Spleen (tissue), 11 donors: ENCODE data around the gene ADAM29. TPM values are rescaled to one million over a fixed set of nuclear protein-coding genes. Genes with fewer than 3 reads are reported as not detected.

ENCODE experiments used
- DNase-seq: peaks from one replicate; pipeline ENCODE4 v3.0.0-alpha.2; 2020
- H3K27ac ChIP-seq, 8 donors: fragments of 200-600 bp; sonication (generic) in 7 of 8; 1 replicate in 4 of 8; 2 replicates in 4 of 8; pipeline versions ENCODE4 v1.5.0 to v1.8.0; 2016 to 2021; ENCODE audit warnings: inconsistent platforms in 4 of 8, mild to moderate bottlenecking in 4 of 8, moderate library complexity in 1 of 8
- H3K27me3 ChIP-seq, 7 donors: fragments of 200-600 bp; sonication (generic) in 6 of 7; replicated peaks in 1 of 7; 1 replicate in 4 of 7; 2 replicates in 3 of 7; pipeline versions ENCODE4 v1.5.0 to v1.8.0; 2016 to 2021; ENCODE audit warnings: inconsistent platforms in 3 of 7, mild to moderate bottlenecking in 1 of 7
- H3K36me3 ChIP-seq, 6 donors: fragments of 200-600 bp; sonication (generic) in 5 of 6; 1 replicate in 4 of 6; 2 replicates in 2 of 6; pipeline versions ENCODE4 v1.5.0 to v1.8.0; 2016 to 2021; ENCODE audit warnings: inconsistent platforms in 2 of 6
- H3K4me1 ChIP-seq, 6 donors: fragments of 200-600 bp; sonication (generic) in 5 of 6; 1 replicate in 3 of 6; 2 replicates in 3 of 6; pipeline versions ENCODE4 v1.5.0 to v1.8.0; 2016 to 2021; ENCODE audit warnings: inconsistent platforms in 3 of 6
- H3K4me3 ChIP-seq, 8 donors: fragments of 200-600 bp; sonication (generic) in 7 of 8; 1 replicate in 4 of 8; 2 replicates in 4 of 8; pipeline versions ENCODE4 v1.5.0 to v1.8.0; 2016 to 2021; ENCODE audit warnings: inconsistent platforms in 4 of 8, mild to moderate bottlenecking in 4 of 8, moderate library complexity in 2 of 8
- H3K9me3 ChIP-seq, 8 donors: fragments of 200-600 bp; sonication (generic) in 7 of 8; 1 replicate in 4 of 8; 2 replicates in 4 of 8; pipeline versions ENCODE4 v1.5.0 to v1.8.0; 2016 to 2021; ENCODE audit warnings: inconsistent platforms in 4 of 8
- CTCF ChIP-seq, 11 experiments: fragments of 200-600 bp in 7 of 11; fragments of 450-650 bp in 4 of 11; sonication (generic) in 4 of 11; IDR thresholded peaks in 8 of 11; conservative IDR thresholded peaks in 3 of 11; 1 replicate in 7 of 11; 2 replicates in 4 of 11; pipeline versions ENCODE4 v1.4.0 to v1.8.0; 2016 to 2021; ENCODE audit warnings: antibody characterized with exemption in 11 of 11, inconsistent platforms in 4 of 11, mild to moderate bottlenecking in 1 of 11
- POLR2A ChIP-seq, 3 donors: fragments of 450-650 bp; IDR thresholded peaks; one replicate each; pipeline ENCODE4 v1.5.1; 2017; ENCODE audit warnings: antibody characterized with exemption in 3 of 3, mild to moderate bottlenecking in 1 of 3
- POLR2AphosphoS5 ChIP-seq, 3 donors: sonication (generic); formaldehyde crosslinking; IDR thresholded peaks; one replicate each; pipeline ENCODE4 v1.5.1; 2017; ENCODE audit warnings: antibody characterized with exemption in 3 of 3
- WGBS, 5 donors: extraction: QIAGEN DNeasy Blood & Tissue Kit in 3 of 5; methylation state at CpG; one replicate each; pipeline versions ENCODE4 v1.1.5 to v1.1.7; 2013 to 2018; 5-methylcytosine and 5-hydroxymethylcytosine counted together
- intact Hi-C: fragments of 100-400 bp; cut with DNase I; formaldehyde crosslinking; loops from one replicate; pipeline ENCODE4 v1.15.0; 2023; ENCODE audit warnings: low total_unique reads
- polyA plus RNA-seq, 3 donors: library from polyadenylated mRNA; stranded (reverse); fragments of 200-250 nt; gene quantifications; one replicate each; pipeline ENCODE4 v1.2.1, GENCODE V29; 2013
- total RNA-seq, 7 donors: library from RNA; depleted of rRNA in 3 of 7; stranded (reverse); fragments of >200 nt in 3 of 7; fragmentation: NEBNext Ultra II Directional in 4 of 7; extraction: Animal tissue kit (Norgen Biotek cat#: 25700) in 4 of 7; gene quantifications; one replicate each; pipeline versions ENCODE4 v1.1.0 to v1.2.1, GENCODE V29; 2016 to 2021
- donor health status: healthy with polysubstance abuse.
- donor health status: DM: no; HTN: no; CAD: no; lungs with moderate emphysema.
- donor health status: DM: no; HTN: no; CAD: no.
- donor health status: Bipolar disorder and iron deficiency.
- donor health status: healthy.
- donor health status: DM: no; HTN: no; CAD: no.
- donor health status: DM: yes; HTN: yes; CAD: no.

Gene ADAM29
- total and polyA plus RNA-seq, 10 donors: 0.02 TPM; not detected in 9

- H3K4me3 ChIP-seq: no peak overlapping the region
- H3K27ac ChIP-seq: no peak overlapping the region
- no peaks in the 10 kb centered on the region for H3K36me3 ChIP-seq
- intact Hi-C loops: no loop called here
- H3K4me1 ChIP-seq: no peaks in the 10 kb centered on the region
- 73 to 88% (median 76%) methylated on average over 8 of the region's 8 CpGs for WGBS, 5 donors
- no peak for DNase-seq
- no peaks in the 10 kb centered on the region for H3K27me3 ChIP-seq
- TF ChIP-seq POLR2A (IDR thresholded peaks at IDR 0.05) (no peak), CTCF (IDR thresholded peaks at IDR 0.05 in 8 of 11, conservative IDR thresholded peaks at IDR 0.05 in 3 of 11) (no peak), POLR2AphosphoS5 (IDR thresholded peaks at IDR 0.05) (no peak)
- H3K9me3 ChIP-seq: peaks cover 3 to 72% (median 28%) of the 10 kb centered on the region in 8 donors
Observed at GRCh38 chr4:174989791-174990190, 71.6 kb downstream of the ADAM29 start.

- no peak for DNase-seq
- no peaks in the 10 kb centered on the region for H3K4me1 ChIP-seq
Observed at GRCh38 chr4:174993916-174994315, 75.8 kb downstream of the ADAM29 start.

GRCh38 chr4:174996079-174996478 is 77.9 kb downstream of the ADAM29 start:
- no peaks in the 10 kb centered on the region for H3K27me3 ChIP-seq
- H3K9me3 ChIP-seq: peaks cover 0 to 18% (median 3%) of the 10 kb centered on the region in 8 donors
- H3K4me3 ChIP-seq: no peak overlapping the region
- DNase-seq: no peak
- 52 to 78% (median 57%) methylated on average over 1 of the region's 1 CpG for WGBS, 5 donors
- no peaks in the 10 kb centered on the region for H3K36me3 ChIP-seq
- no peaks in the 10 kb centered on the region for H3K4me1 ChIP-seq
- TF ChIP-seq POLR2A (IDR thresholded peaks at IDR 0.05): no peak
- no peak for TF ChIP-seq POLR2AphosphoS5 (IDR thresholded peaks at IDR 0.05)
- no peak for TF ChIP-seq CTCF (IDR thresholded peaks at IDR 0.05 in 8 of 11, conservative IDR thresholded peaks at IDR 0.05 in 3 of 11)
- intact Hi-C loops: no loop called here
- H3K27ac ChIP-seq: no peak overlapping the region

More at GRCh38 chr4:174993916-174994315, 75.8 kb downstream of the ADAM29 start:
- Histone ChIP-seq H3K9me3 (peaks cover 0 to 32% (median 6%) of the 10 kb centered on the region in 8 donors), H3K27ac (no peak overlapping the region), H3K27me3 (no peaks in the 10 kb centered on the region), H3K36me3 (no peaks in the 10 kb centered on the region), H3K4me3 (no peak overlapping the region)
- TF ChIP-seq POLR2AphosphoS5 (IDR thresholded peaks at IDR 0.05) (no peak), POLR2A (IDR thresholded peaks at IDR 0.05) (no peak), CTCF (IDR thresholded peaks at IDR 0.05 in 8 of 11, conservative IDR thresholded peaks at IDR 0.05 in 3 of 11) (no peak)
- 77 to 98% (median 84%) methylated on average over 1 of the region's 1 CpG for WGBS, 5 donors
- intact Hi-C loops: no loop called here

GRCh38 chr4:174999407-174999806 is 81.2 kb downstream of the ADAM29 start:
- WGBS, 5 donors: 54 to 75% (median 57%) methylated on average over 4 of the region's 4 CpGs
- Histone ChIP-seq H3K4me1 (no peaks in the 10 kb centered on the region), H3K27ac (no peak overlapping the region), H3K36me3 (no peaks in the 10 kb centered on the region), H3K9me3 (peaks cover 0 to 11% (median 0%) of the 10 kb centered on the region in 8 donors), H3K4me3 (no peak overlapping the region), H3K27me3 (no peaks in the 10 kb centered on the region)
- no peak for DNase-seq
- intact Hi-C loops: no loop called here
- no peak for TF ChIP-seq POLR2AphosphoS5 (IDR thresholded peaks at IDR 0.05)
- TF ChIP-seq POLR2A (IDR thresholded peaks at IDR 0.05): no peak
- TF ChIP-seq CTCF (IDR thresholded peaks at IDR 0.05 in 8 of 11, conservative IDR thresholded peaks at IDR 0.05 in 3 of 11): no peak
